ENCODE measurements around the gene DAPK3.
"Not testable (repeated sequence)": the region's sequence is repeated elsewhere in the genome, so short reads cannot be mapped to it uniquely, and the experiment has no call there.

DAPK3 gene

GRCh38 chr19:3977242-3978143 lies 6.6 kb upstream of the DAPK3 start:
- DNase-seq, result peak; percentile 44

DNA sequence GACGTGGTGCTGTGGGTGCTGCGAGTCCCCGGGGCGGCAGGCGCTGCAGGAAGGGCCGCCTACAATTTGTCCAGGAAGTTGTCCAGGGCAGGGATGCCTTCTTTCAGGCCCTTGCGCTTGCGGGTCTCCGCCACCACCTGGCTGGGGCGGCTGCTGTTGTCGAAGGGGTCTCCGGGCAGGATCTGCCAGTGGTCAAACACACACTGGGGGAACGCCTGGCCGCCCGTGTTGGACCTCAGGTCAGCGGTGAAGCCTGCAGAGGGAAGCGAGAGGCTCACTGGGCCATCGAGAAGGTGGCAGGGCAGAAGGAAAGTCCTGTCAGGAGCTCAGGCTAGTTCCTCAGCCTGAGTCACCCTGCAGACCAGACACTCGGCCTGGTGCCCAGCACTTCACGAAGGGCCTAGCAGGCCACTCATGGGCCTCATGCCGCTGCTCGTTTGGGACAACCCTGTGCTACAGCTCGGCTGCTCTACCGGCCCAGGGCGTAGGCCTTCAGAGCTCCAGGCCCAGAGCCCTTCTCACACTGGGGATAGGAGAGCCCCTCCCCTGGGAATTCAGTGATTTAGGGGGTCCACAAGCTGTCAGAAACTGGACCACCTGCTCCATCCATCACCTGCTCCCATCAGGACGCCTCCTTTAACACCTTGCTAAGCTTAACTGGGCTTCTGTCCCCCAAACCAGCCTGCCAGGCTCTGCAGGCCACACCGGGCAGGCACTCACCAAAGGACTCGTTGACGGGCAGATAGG lies 5.8 kb upstream of the DAPK3 start:
- peak; percentile 44 for DNase-seq

DNA sequence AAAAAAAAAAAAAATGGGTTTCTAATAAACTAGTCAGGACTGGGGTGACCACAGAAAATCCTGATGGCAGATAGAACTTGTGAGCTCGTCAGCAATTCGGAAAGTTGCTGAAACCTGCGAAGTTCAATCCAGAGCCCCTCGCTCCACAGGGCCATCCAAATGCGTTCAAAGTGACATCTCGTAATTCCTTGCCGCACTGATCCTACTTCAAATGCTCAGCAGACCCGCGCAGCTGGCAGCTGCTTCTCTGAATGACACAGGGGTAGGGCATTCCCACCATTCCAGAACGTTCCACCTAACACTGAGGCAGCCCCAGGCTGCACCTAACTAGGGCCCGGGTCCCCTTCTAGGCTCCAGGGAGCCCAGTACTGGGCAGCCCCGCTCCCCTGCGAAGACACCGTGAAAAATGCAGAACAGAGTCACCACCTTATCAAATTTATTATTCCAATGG lies 4.8 kb upstream of the DAPK3 start:
- DNase-seq, result peak; percentile 44

- DNase-seq, result peak; percentile 40
Observed at GRCh38 chr19:3975144-3975543, 4.2 kb upstream of the DAPK3 start.

DNA sequence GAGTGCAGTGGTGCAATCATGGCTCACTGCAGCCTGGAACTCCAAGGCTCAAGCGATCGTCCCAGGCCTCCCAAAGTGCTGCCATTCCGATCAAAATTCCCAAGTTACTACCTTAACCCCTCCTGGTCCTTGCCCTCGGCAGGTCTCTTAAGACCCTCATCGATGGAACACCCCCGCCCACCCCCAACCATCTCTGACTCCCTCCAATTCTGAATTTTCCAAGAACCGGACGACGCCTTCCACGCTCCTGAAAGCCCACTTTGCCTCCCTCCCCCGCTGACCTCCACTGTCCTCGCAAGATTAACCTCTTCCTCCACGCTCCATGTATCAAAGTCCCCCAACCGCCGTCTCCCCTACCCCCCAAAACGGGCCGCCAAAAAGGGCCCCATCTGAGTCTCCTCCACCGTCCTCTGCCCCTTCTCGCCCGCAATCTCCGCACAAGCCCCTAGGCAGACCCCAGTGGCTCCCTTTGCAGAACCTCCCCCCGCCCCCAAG lies 539 bp downstream of the DAPK3 start:
- DNase-seq, result no peak

DNA sequence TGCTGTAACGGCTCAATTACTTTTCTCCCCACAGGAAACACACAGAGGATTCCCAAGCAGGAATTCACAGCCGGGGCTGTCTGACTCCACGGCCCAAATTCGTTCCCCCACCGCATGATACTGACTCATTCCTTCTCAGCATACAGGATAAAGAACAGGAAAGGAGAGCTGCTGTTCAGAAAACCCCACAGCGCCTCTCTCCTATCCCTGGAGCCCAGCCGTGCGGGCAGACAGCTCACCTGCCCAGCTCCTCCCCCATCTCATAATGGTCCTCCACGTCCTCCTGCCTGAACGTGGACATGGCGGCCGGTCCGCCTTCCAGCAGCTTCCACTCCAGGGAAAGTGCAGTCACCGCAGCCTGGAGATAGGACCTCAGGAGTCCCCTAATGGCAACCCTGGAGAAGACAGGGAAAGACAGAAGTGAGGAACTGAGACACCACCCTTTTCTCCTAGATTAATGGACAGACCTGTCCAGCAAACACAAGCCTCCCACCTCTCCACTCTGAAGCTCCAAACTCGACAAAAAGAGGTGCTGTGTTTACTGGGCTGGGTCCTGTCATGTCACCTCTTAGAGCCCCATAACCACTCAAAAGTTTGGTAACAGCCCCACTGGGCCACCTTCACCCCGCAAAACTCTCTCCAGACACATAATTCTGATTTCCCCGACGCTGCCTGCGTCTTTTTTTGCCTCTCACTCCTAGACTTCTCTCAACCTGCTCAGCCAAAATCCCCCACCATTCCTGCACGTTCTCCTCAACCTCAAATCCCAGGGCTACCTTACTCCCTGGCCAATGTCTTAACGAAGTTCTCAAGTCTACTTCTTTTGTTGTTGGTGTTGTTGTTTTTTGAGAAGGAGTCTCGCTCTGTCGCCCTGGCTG lies 1.2 kb downstream of the DAPK3 start:
- no peak for DNase-seq

DNA sequence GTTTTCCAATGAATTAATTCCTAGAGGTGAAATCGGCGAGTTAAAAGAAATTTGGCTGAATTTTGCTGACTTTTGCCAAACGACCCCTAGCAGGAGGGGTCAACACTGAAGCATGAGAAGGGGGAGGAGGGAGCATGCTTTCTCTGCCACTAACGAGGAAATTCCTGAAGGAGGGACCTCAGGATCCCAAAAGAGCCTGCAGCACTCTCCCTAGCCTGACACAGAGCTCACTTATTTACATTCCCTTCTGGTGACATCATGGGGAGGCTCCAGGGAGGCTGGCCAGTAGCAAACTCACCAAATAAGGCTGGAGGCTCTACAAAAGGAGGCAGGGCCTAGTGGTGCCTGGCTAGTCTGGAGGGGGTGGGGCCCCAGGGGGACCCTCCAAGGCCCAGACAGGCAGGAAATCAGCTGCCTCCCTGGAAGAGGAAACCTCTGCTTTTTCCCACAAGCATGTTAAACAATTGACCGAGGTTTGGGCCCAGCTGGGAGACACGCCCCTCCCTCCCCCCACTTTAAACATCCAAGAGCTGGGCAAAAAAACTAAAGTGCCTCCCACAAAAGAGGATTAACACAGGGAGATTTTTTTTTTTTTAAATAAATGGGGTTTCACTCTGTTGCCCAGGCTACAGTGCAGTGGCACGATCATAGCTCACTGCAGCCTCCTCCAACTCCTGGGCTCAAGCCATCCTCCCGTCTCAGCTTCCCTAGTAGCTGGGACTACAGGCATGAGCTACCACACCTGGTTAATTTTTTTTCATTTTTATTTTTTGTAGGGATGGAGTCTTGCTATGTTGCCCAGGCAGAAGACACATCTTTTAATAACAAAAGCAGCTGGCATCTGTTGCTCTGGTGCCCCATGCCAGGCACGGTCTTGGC lies 2.1 kb downstream of the DAPK3 start:
- peak; percentile 80 for DNase-seq

DNA sequence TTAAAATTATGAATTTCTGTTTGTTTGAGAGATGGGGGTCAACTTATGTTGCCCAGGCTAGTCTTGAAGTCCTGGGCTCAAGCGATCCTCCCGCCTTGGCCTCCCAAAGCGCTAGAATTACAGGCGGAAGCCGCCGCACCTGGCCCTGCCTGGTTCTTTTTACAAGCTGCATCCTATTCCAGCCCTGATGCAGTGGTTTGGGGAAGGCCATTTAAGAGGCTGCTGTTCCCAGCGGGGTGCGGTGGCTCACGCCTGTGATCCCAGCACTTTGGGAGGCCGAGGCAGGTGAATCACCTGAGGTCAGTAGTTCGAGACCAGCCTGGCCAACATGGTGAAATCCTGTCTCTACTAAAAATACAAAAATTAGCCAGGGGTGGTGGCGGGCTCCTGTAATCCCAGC lies 2.9 kb downstream of the DAPK3 start:
- DNase-seq, result not testable (repeated sequence)

DNA sequence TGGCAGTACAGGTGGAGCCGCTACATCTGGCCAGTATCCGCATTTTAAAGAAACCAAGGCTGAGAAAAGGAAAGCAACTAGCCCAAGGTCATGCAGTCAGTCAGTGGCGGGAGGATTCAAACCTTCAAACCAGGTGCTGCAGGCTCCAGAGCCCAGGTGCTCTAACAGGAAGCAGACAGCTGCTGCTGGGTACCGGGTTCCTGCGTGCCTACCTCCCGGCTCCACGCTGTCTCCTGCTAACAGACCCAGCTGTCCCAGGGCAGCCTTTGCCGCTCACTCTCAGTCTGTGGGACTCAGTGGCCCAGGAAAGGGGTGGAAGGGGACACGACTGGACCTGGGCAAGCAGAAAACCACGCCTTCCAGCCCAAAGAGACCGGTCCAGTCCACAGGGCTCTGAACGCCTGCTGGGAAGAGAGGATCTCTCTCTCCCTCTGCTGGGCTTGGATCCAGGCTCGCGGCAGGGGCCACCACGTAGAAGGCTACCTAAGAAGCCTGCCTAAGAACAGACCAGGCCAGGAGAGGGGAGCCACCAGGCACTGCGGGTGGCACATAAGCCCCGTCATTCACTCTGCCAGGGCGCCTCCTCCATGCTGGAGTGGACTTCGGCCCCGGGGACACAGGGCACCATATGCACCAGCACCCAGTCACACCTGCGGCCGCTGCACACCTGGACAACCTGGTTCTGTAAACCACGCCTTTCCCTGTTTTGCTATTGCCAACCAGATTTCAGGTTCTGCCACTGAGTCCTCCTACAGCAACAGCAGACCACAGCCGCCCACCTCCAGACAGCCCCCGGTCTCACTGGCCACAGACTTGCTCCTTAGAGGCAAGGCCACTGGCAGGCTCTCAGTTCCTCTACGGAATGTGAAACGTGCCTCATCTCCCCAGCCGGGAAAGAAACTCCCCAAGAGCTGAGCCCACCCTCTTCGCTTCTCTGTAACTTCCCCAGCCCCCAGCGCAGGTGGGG lies 4.6 kb downstream of the DAPK3 start:
- DNase-seq, result no peak

DNA sequence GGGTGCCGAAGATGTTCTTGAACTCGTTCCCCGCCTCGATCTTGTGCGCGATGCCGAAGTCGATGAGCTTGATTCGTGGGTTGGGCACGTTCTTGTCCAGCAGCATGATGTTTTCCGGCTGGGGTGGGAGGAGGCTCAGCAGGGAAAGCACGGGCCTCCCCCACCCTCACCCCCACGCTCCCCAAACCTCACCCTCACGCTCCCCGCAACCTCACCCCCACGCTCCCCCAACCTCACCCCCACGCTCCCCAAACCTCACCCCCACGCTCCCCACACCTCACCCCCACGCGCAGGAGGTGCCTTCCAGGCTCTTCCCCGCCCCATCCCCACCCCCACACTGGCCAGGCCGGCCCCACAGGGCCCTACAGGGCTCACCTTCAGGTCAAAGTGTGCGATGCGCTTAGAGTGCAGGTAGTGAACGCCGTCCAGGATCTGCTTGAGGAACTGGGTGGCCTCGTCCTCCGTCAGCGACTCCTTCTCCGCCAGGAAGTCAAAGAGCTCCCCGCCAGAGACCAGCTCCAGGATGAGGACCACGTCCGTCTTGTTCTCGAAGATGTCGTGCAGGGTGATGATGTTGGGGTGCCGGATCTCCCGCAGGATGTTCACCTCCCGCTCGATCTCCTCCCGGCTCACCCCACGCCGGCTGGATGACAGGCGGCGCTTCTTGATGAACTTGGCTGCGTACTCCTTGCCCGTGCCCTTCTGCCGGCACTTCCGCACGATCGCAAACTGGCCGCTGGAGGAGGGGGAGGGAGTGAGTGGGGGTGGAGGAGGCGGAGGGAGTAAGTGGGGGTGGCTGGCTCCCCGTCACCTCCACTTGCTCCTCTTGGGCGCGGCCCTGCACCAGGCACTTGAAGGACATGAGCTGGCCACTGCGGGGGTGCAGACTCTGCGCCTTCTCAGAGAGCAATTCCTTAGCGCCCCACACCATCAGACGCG lies 6.4 kb downstream of the DAPK3 start:
- no peak for DNase-seq

GRCh38 chr19:3963458-3964255 lies 7.2 kb downstream of the DAPK3 start:
- no peak for DNase-seq

- no peak for DNase-seq
Observed at GRCh38 chr19:3961007-3961406, 9.9 kb downstream of the DAPK3 start.

DNA sequence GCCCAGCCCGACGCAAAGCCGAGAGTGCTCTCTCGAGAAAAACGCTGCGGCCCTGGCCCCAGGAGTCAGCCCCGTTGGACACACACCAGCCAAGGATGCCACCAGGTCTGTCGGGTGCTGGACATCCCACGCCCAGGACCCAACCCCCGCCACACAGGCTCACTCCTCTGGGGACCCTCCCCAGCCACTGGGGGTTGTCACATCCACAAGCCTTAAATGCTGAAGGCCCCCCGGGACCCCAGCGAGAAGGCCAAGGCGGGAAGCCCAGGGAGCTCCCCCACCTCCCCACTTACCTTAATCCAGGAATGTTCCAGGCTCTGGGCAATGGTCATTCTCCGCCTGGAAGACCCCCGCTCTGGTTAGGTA lies 11.2 kb downstream of the DAPK3 start:
- no peak for DNase-seq

- DNase-seq, result no peak
Observed at GRCh38 chr19:3958836-3959765, 11.8 kb downstream of the DAPK3 start.

DNA sequence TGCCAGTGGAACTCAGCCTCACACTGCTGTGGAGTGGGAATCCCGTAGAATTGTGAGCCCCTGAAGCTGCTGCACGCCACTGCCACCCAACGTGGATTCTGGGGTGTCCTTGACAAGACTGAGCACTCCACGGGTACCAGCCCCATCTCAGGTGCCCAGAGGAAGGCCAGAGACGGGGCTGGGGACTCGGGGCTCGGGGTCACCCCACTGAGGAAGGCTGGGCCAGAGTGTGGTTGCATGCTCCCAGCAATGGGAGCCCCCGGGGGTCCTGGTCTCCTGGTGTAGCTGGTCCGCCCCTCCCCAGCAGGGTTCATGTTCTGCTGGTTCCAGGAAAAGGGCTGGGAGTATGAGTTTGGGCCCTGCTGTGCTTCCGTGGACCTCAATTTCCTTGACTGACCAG lies 15.2 kb downstream of the DAPK3 start:
- no peak for DNase-seq

- DNase-seq, result not testable (repeated sequence)
Observed at GRCh38 chr19:3955276-3955675, 15.6 kb downstream of the DAPK3 start.

GRCh38 chr19:3954107-3954506 lies 16.8 kb downstream of the DAPK3 start:
- no peak for DNase-seq

All from right forelimb (tissue), 1 donor.